Hepatocyte (in vitro differentiated cells): Measurements from ENCODE around the gene RGS6.

Experiments
- CTCF ChIP-seq: fragments of 200-600 bp; sonication (generic); IDR thresholded peaks from 2 replicates; pipeline ENCODE4 v1.5.1; 2016; ENCODE audit warnings: antibody characterized with exemption, mild to moderate bottlenecking; ENCODE audit not compliant: poor library complexity
- EZH2 ChIP-seq: fragments of 200-600 bp; sonication (generic); IDR thresholded peaks from 2 replicates; pipeline ENCODE4 v1.6.1; 2016; ENCODE audit warnings: antibody characterized with exemption, mild to moderate bottlenecking, borderline replicate concordance

- no peak for TF ChIP-seq CTCF
- TF ChIP-seq EZH2, result no peak
These were observed 82.3 kb downstream of the RGS6 start for GRCh38 chr14:72014486-72014885.
